Gastrocnemius medialis (tissue), 4 donors: ENCODE data around the gene SIK3. TPM values are rescaled to one million over a fixed set of nuclear protein-coding genes. Genes with fewer than 3 reads are reported as not detected.

Experiments used
- ATAC-seq, 2 donors: fragments of 150-250 bp; one replicate each; pipeline ENCODE4 v1.9.1; 2016
- DNase-seq, 2 donors: peaks; one replicate each; pipeline ENCODE4 v3.0.0-alpha.2; 2019
- H3K27ac ChIP-seq, 4 donors: fragments of 200-600 bp; sonication (generic); 1 replicate in 1 of 4; 2 replicates in 3 of 4; pipeline ENCODE4 v1.5.1; 2016 to 2018; ENCODE audit warnings: mild to moderate bottlenecking in 2 of 4, moderate library complexity in 1 of 4
- H3K27me3 ChIP-seq, 3 donors: fragments of 200-600 bp; sonication (generic) in 2 of 3; 1 replicate in 1 of 3; 2 replicates in 2 of 3; pipeline versions ENCODE4 v1.5.1 to v1.6.0; 2016 to 2019; ENCODE audit warnings: mild to moderate bottlenecking in 1 of 3, moderate library complexity in 1 of 3
- H3K36me3 ChIP-seq, 2 donors: fragments of 200-600 bp; sonication (generic) in 1 of 2; one replicate each; pipeline ENCODE4 v1.5.1; 2017 to 2018
- H3K4me1 ChIP-seq, 2 donors: fragments of 200-600 bp; sonication (generic) in 1 of 2; one replicate each; pipeline ENCODE4 v1.5.1; 2016 to 2017; ENCODE audit warnings: mild to moderate bottlenecking in 2 of 2
- H3K4me3 ChIP-seq, 4 donors: fragments of 200-600 bp; sonication (generic) in 3 of 4; 1 replicate in 1 of 4; 2 replicates in 3 of 4; pipeline ENCODE4 v1.5.1; 2016 to 2019; ENCODE audit warnings: mild to moderate bottlenecking in 2 of 4
- H3K9me3 ChIP-seq, 3 donors: fragments of 200-600 bp; sonication (generic) in 2 of 3; 1 replicate in 1 of 3; 2 replicates in 2 of 3; pipeline ENCODE4 v1.5.1; 2016 to 2019
- POLR2A ChIP-seq, 2 donors: fragments of 450-650 bp; IDR thresholded peaks; one replicate each; pipeline ENCODE4 v1.6.1; 2017; ENCODE audit warnings: antibody characterized with exemption in 2 of 2, mild to moderate bottlenecking in 2 of 2, moderate library complexity in 2 of 2
- in situ Hi-C, 4 donors: fragments of 200-750 bp; cut with MboI; loops; one replicate each; pipeline versions ENCODE4 v1.15.0 to v1.8.0; 2017; ENCODE audit warnings: low sequenced_read_pairs in 4 of 4
- intact Hi-C: fragments of 100-400 bp; cut with DNase I; formaldehyde crosslinking; loops from one replicate; pipeline ENCODE4 v1.15.1; 2023; ENCODE audit warnings: low total_unique reads
- total RNA-seq, 4 donors: library from RNA; depleted of rRNA; stranded (reverse); fragments of >200 nt; gene quantifications; one replicate each; pipeline versions ENCODE4 v1.1.0 to v1.2.3, GENCODE V29; 2016
- TF ChIP-seq, protein P1 (sequence below), 5 experiments: fragments of 450-650 bp in 3 of 5; fragments of 200-600 bp in 2 of 5; sonication (generic) in 2 of 5; IDR thresholded peaks in 4 of 5; conservative IDR thresholded peaks in 1 of 5; 1 replicate in 4 of 5; 2 replicates in 1 of 5; pipeline ENCODE4 v1.5.1; 2016 to 2019; ENCODE audit warnings: antibody characterized with exemption in 5 of 5, mild to moderate bottlenecking in 3 of 5, moderate library complexity in 3 of 5

SIK3 gene
- total RNA-seq, 4 donors from 2014 or later: 34.4 to 42.4 (median 37.2) TPM

DNA sequence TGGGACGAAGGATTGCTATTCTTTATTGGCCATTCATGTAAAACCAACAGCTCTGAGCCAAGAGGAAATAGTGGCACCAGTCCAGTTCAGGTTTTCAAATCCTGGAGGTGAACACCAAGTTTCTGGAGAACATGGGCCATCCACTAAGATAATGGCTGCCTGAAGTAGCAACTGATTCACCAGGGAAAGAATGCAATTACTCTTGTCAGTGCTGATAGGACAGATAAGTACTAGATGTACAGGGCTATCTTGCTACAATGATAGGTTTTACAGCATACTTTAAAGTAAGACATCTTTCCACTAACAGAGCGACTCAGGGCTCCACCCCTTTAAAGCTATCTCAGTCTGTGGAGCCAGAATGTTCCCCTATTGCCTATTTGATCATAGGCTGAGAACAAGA lies 224.0 kb downstream of the SIK3 start:
- H3K27me3 ChIP-seq: no peaks in the 10 kb centered on the region
- H3K36me3 ChIP-seq: peaks cover 0 to 38% of the 10 kb centered on the region in 2 donors
- no peaks in the 10 kb centered on the region for H3K9me3 ChIP-seq
- TF ChIP-seq, protein P1, sequence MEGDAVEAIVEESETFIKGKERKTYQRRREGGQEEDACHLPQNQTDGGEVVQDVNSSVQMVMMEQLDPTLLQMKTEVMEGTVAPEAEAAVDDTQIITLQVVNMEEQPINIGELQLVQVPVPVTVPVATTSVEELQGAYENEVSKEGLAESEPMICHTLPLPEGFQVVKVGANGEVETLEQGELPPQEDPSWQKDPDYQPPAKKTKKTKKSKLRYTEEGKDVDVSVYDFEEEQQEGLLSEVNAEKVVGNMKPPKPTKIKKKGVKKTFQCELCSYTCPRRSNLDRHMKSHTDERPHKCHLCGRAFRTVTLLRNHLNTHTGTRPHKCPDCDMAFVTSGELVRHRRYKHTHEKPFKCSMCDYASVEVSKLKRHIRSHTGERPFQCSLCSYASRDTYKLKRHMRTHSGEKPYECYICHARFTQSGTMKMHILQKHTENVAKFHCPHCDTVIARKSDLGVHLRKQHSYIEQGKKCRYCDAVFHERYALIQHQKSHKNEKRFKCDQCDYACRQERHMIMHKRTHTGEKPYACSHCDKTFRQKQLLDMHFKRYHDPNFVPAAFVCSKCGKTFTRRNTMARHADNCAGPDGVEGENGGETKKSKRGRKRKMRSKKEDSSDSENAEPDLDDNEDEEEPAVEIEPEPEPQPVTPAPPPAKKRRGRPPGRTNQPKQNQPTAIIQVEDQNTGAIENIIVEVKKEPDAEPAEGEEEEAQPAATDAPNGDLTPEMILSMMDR (IDR thresholded peaks at IDR 0.05 in 4 of 5, conservative IDR thresholded peaks at IDR 0.05 in 1 of 5): no peak
- no peak for TF ChIP-seq POLR2A (IDR thresholded peaks at IDR 0.05)
- peaks cover 6 to 23% of the 10 kb centered on the region in 2 donors for H3K4me1 ChIP-seq
- no peak overlapping the region for H3K27ac ChIP-seq
- ATAC-seq: no peak
- in situ Hi-C loops: loop anchor here in 1 of 4 donors (10.0 kb wide), 1 partner anchor 361 kb away; the partner anchor contains the start of genes PCSK7 and RNF214
- H3K4me3 ChIP-seq: no peak overlapping the region
- DNase-seq: no peak
- intact Hi-C loops: no loop called here

DNA sequence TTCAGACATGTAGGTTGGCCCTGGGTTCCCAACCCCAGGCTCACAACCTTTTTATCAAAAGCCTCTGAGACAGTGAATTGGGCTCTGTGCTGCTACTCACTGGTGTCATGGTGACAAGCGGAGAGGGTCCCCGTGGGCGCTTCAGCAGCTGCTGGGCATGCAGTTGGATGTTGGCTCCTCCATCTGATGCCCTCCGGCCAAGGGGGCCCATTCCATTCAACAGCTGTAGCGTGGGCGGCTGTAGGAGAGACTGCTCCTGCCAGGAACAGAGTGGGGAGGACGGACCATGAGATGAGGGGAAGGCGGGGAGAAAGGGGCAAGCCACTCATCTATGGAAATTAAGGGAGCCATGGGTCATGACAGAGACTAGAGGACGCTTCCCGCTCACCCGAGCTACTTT lies 224.8 kb downstream of the SIK3 start:
- no peaks in the 10 kb centered on the region for H3K27me3 ChIP-seq
- H3K27ac ChIP-seq: no peak overlapping the region
- intact Hi-C loops: no loop called here
- in situ Hi-C loops: loop anchor here in 1 of 4 donors (10.0 kb wide), 1 partner anchor 361 kb away; the partner anchor contains the start of genes PCSK7 and RNF214
- DNase-seq (no peak), ATAC-seq (no peak)
- peaks cover 0 to 38% of the 10 kb centered on the region in 2 donors for H3K36me3 ChIP-seq
- no peak for TF ChIP-seq POLR2A (IDR thresholded peaks at IDR 0.05)
- TF ChIP-seq, protein P1 (IDR thresholded peaks at IDR 0.05 in 4 of 5, conservative IDR thresholded peaks at IDR 0.05 in 1 of 5): no peak
- no peaks in the 10 kb centered on the region for H3K9me3 ChIP-seq
- H3K4me1 ChIP-seq: peaks cover 6 to 31% of the 10 kb centered on the region in 2 donors
- no peak overlapping the region for H3K4me3 ChIP-seq

DNA sequence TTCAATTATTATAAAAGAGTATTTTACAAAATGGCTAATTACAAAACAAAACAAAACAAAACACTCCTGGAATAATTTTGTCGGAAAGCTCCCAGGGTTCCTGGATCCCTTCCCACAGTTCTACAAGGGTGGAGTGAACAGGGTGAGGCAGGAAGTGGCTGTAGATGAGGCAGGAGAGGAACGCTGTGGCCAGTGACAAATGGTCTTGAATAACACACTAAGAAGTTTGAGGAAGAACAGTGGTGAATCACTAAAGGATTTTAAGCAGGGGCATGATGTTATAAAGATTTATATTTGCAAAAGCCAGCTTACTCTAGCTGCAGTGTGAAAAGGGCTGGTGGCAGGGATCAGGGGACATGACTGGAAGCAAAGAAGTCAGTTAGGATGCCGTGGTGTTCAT lies 227.0 kb downstream of the SIK3 start:
- DNase-seq (no peak), ATAC-seq (no peak)
- no peak overlapping the region for H3K27ac ChIP-seq

DNA sequence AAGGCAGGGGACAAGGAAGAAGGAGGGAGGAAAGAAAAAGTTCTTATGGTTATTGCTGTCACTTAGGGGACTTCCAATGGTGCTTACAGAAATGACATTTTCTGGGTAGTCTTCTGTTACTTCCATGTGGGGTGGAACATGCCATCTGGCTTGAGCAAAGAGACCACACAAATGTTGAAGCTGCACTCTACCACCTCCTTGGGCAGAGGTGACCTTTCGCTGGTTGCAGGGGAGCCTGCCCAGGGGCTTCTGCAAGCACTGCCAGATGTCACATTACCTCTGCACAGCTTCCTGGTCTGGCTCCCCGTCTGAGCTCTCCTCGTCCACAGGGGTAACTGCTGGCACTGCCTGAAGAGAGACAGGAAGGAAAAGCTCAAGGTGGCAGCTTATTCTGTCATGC lies 228.2 kb downstream of the SIK3 start:
- DNase-seq (no peak), ATAC-seq (no peak)
- TF ChIP-seq POLR2A (IDR thresholded peaks at IDR 0.05): no peak
- TF ChIP-seq, protein P1 (IDR thresholded peaks at IDR 0.05 in 4 of 5, conservative IDR thresholded peaks at IDR 0.05 in 1 of 5): no peak
- no peaks in the 10 kb centered on the region for H3K9me3 ChIP-seq
- peaks cover 25 to 43% of the 10 kb centered on the region in 2 donors for H3K4me1 ChIP-seq
- in situ Hi-C loops (loop anchor here in 1 of 4 donors (10.0 kb wide), 1 partner anchor 365 kb away; the partner anchor contains the start of genes PCSK7 and RNF214), intact Hi-C loops (loop anchor here (1.0 kb wide), 1 partner anchor 38 kb away; no protein-coding TSS in a partner anchor)
- no peak overlapping the region for H3K4me3 ChIP-seq
- H3K27ac ChIP-seq: no peak overlapping the region
- peaks cover 0 to 55% of the 10 kb centered on the region in 2 donors for H3K36me3 ChIP-seq
- H3K27me3 ChIP-seq: no peaks in the 10 kb centered on the region

More for the DNA sequence above, 227.0 kb downstream of the SIK3 start:
- H3K4me1 ChIP-seq: peaks cover 22 to 40% of the 10 kb centered on the region in 2 donors
- intact Hi-C loops (no loop called here), in situ Hi-C loops (loop anchor here in 1 of 4 donors (10.0 kb wide), 1 partner anchor 364 kb away; the partner anchor contains the start of genes PCSK7 and RNF214)
- TF ChIP-seq, protein P1 (IDR thresholded peaks at IDR 0.05 in 4 of 5, conservative IDR thresholded peaks at IDR 0.05 in 1 of 5): no peak
- no peak for TF ChIP-seq POLR2A (IDR thresholded peaks at IDR 0.05)
- peaks cover 0 to 55% of the 10 kb centered on the region in 2 donors for H3K36me3 ChIP-seq
- H3K27me3 ChIP-seq: no peaks in the 10 kb centered on the region
- no peak overlapping the region for H3K4me3 ChIP-seq
- no peaks in the 10 kb centered on the region for H3K9me3 ChIP-seq
